K562 (cell line): ENCODE measurements around the gene ZSCAN22.

Source experiments
- CBX1 ChIP-seq: sonication (generic); IDR thresholded peaks from 2 replicates; pipeline ENCODE4 v1.6.1; 2016; ENCODE audit warnings: antibody characterized with exemption, low read depth, mild to moderate bottlenecking
- GTF2F1 ChIP-seq: IDR thresholded peaks from 2 replicates; pipeline ENCODE4 v1.6.1; 2011; ENCODE audit warnings: low read depth, low read length, improper control_type of control experiment
- MYC ChIP-seq, 2 experiments: fragments of 250-450 bp in 1 of 2; sonication (Bioruptor Pico) in 1 of 2; IDR thresholded peaks; 2 replicates each; pipeline versions ENCODE4 v1.5.1 to v1.6.1; 2012 to 2021; ENCODE audit warnings: low read depth in 2 of 2, borderline replicate concordance in 1 of 2, improper control_type of control experiment in 1 of 2, low read length in 1 of 2, mild to moderate bottlenecking in 1 of 2, moderate library complexity in 1 of 2
- TF ChIP-seq, protein P1 (sequence below): fragments of 250-450 bp; sonication (Bioruptor Pico); IDR thresholded peaks from 2 replicates; pipeline ENCODE4 v1.4.0; 2020; ENCODE audit warnings: mild to moderate bottlenecking, moderate library complexity
- TF ChIP-seq, protein P2 (sequence below), 2 experiments: fragments of 450-650 bp; IDR thresholded peaks; 2 replicates each; pipeline ENCODE4 v1.6.1; 2016
- TF ChIP-seq, protein P3 (sequence below), 2 experiments: fragments of 450-650 bp; IDR thresholded peaks; 2 replicates each; pipeline ENCODE4 v1.6.1; 2018; ENCODE audit warnings: mild to moderate bottlenecking in 2 of 2, low read depth in 1 of 2; ENCODE audit not compliant: partially characterized antibody in 2 of 2

DNA sequence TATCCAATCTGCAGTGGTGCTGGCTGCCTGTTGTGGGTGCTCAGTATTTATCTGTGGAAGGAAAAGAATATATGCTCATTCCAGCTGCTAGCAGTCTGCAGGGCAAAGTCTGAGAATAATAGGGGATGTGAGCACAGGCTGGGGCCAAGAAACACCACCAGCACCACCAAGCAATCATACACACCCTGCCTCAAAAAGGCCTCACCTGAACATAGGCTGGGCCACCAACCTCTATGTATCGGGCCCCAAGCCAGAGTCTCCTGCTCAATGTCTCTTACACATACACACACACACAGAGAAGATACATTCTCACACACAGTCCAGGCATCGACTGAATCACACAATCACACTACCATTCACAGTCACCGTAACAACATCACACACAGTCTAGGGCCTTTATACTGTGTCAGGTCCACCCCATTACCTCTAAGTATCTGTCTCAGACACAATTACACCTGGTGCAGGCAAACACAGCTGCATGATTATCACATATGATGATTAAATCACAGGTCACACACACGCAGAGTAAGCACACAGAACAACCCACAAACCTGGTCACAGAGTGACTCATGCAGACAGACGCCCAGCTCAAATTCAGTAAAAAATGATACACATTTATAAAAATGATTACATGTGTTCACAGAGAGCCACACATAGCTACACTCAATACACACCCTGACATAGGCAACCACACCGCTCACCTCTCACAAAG lies 1.3 kb upstream of the ZSCAN22 start:
- TF ChIP-seq GTF2F1 (no peak), MYC (IDR thresholded peaks at IDR 0.05; ENCODE audit: low read depth, low read length) (no peak), MYC (CRISPR knock-in tag; IDR thresholded peaks at IDR 0.05; ENCODE audit: borderline replicate concordance, low read depth) (no peak), CBX1 (no peak)
- TF ChIP-seq, protein P1, sequence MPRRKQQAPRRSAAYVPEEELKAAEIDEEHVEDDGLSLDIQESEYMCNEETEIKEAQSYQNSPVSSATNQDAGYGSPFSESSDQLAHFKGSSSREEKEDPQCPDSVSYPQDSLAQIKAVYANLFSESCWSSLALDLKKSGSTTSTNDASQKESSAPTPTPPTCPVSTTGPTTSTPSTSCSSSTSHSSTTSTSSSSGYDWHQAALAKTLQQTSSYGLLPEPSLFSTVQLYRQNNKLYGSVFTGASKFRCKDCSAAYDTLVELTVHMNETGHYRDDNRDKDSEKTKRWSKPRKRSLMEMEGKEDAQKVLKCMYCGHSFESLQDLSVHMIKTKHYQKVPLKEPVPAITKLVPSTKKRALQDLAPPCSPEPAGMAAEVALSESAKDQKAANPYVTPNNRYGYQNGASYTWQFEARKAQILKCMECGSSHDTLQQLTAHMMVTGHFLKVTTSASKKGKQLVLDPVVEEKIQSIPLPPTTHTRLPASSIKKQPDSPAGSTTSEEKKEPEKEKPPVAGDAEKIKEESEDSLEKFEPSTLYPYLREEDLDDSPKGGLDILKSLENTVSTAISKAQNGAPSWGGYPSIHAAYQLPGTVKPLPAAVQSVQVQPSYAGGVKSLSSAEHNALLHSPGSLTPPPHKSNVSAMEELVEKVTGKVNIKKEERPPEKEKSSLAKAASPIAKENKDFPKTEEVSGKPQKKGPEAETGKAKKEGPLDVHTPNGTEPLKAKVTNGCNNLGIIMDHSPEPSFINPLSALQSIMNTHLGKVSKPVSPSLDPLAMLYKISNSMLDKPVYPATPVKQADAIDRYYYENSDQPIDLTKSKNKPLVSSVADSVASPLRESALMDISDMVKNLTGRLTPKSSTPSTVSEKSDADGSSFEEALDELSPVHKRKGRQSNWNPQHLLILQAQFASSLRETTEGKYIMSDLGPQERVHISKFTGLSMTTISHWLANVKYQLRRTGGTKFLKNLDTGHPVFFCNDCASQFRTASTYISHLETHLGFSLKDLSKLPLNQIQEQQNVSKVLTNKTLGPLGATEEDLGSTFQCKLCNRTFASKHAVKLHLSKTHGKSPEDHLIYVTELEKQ (CRISPR knock-in tag): no peak
- TF ChIP-seq, protein P2, sequence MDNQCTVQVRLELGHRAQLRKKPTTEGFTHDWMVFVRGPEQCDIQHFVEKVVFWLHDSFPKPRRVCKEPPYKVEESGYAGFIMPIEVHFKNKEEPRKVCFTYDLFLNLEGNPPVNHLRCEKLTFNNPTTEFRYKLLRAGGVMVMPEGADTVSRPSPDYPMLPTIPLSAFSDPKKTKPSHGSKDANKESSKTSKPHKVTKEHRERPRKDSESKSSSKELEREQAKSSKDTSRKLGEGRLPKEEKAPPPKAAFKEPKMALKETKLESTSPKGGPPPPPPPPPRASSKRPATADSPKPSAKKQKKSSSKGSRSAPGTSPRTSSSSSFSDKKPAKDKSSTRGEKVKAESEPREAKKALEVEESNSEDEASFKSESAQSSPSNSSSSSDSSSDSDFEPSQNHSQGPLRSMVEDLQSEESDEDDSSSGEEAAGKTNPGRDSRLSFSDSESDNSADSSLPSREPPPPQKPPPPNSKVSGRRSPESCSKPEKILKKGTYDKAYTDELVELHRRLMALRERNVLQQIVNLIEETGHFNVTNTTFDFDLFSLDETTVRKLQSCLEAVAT (IDR thresholded peaks at IDR 0.05): no peak
- TF ChIP-seq, protein P3, sequence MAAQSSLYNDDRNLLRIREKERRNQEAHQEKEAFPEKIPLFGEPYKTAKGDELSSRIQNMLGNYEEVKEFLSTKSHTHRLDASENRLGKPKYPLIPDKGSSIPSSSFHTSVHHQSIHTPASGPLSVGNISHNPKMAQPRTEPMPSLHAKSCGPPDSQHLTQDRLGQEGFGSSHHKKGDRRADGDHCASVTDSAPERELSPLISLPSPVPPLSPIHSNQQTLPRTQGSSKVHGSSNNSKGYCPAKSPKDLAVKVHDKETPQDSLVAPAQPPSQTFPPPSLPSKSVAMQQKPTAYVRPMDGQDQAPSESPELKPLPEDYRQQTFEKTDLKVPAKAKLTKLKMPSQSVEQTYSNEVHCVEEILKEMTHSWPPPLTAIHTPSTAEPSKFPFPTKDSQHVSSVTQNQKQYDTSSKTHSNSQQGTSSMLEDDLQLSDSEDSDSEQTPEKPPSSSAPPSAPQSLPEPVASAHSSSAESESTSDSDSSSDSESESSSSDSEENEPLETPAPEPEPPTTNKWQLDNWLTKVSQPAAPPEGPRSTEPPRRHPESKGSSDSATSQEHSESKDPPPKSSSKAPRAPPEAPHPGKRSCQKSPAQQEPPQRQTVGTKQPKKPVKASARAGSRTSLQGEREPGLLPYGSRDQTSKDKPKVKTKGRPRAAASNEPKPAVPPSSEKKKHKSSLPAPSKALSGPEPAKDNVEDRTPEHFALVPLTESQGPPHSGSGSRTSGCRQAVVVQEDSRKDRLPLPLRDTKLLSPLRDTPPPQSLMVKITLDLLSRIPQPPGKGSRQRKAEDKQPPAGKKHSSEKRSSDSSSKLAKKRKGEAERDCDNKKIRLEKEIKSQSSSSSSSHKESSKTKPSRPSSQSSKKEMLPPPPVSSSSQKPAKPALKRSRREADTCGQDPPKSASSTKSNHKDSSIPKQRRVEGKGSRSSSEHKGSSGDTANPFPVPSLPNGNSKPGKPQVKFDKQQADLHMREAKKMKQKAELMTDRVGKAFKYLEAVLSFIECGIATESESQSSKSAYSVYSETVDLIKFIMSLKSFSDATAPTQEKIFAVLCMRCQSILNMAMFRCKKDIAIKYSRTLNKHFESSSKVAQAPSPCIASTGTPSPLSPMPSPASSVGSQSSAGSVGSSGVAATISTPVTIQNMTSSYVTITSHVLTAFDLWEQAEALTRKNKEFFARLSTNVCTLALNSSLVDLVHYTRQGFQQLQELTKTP (IDR thresholded peaks at IDR 0.05; ENCODE audit: low read depth in 1 of 2, partially characterized antibody in 2 of 2): no peak
